Measurements from ENCODE around the gene PLA2G15. TPM values are rescaled to one million over a fixed set of nuclear protein-coding genes. Genes with fewer than 3 reads are reported as not detected.

PLA2G15 gene
- total and polyA plus RNA-seq, 2 experiments from 2014 or later: 3.1 to 14.8 TPM

- no peak for TF ChIP-seq ZNF462 (CRISPR knock-in tag; IDR thresholded peaks at IDR 0.05)
- TF ChIP-seq EZH2 (IDR thresholded peaks at IDR 0.05; ENCODE audit: low read depth, unreplicated experiment): no peak
- TF ChIP-seq, protein P1, sequence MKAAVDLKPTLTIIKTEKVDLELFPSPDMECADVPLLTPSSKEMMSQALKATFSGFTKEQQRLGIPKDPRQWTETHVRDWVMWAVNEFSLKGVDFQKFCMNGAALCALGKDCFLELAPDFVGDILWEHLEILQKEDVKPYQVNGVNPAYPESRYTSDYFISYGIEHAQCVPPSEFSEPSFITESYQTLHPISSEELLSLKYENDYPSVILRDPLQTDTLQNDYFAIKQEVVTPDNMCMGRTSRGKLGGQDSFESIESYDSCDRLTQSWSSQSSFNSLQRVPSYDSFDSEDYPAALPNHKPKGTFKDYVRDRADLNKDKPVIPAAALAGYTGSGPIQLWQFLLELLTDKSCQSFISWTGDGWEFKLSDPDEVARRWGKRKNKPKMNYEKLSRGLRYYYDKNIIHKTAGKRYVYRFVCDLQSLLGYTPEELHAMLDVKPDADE (IDR thresholded peaks at IDR 0.05): no peak
- TF ChIP-seq, protein P2, sequence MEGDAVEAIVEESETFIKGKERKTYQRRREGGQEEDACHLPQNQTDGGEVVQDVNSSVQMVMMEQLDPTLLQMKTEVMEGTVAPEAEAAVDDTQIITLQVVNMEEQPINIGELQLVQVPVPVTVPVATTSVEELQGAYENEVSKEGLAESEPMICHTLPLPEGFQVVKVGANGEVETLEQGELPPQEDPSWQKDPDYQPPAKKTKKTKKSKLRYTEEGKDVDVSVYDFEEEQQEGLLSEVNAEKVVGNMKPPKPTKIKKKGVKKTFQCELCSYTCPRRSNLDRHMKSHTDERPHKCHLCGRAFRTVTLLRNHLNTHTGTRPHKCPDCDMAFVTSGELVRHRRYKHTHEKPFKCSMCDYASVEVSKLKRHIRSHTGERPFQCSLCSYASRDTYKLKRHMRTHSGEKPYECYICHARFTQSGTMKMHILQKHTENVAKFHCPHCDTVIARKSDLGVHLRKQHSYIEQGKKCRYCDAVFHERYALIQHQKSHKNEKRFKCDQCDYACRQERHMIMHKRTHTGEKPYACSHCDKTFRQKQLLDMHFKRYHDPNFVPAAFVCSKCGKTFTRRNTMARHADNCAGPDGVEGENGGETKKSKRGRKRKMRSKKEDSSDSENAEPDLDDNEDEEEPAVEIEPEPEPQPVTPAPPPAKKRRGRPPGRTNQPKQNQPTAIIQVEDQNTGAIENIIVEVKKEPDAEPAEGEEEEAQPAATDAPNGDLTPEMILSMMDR (conservative IDR thresholded peaks at IDR 0.05; ENCODE audit: low read depth in 2 of 2): no peak
- no peak for TF ChIP-seq CREB1 (CRISPR knock-in tag; IDR thresholded peaks at IDR 0.05; ENCODE audit: low read depth)
These were observed 47.9 kb upstream of the PLA2G15 start (continued) for GRCh38 chr16:68197250-68197649.

Data from GM23338 (cell line).